KOPT-K1 (cell line): ENCODE results near the gene USP17L30.
"Not testable (repeated sequence)": the region's sequence is repeated elsewhere in the genome, so short reads cannot be mapped to it uniquely, and the experiment has no call there.

ENCODE experiments used
- H3K27ac ChIP-seq: fragments of 200-600 bp; sonication (generic); 2 replicates; pipeline ENCODE4 v1.5.1; 2016; ENCODE audit warnings: antibody characterized with exemption, mild to moderate bottlenecking, low read depth, low read length; ENCODE audit not compliant: poor library complexity, severe bottlenecking
- H3K36me3 ChIP-seq: fragments of 200-600 bp; sonication (generic); 2 replicates; pipeline ENCODE4 v1.5.1; 2017; ENCODE audit warnings: antibody characterized with exemption, mild to moderate bottlenecking, low read length, moderate library complexity; ENCODE audit not compliant: insufficient read depth
- H3K9me3 ChIP-seq: fragments of 200-600 bp; sonication (generic); 2 replicates; pipeline ENCODE4 v1.5.1; 2017; ENCODE audit warnings: antibody characterized with exemption, low read length, mild to moderate bottlenecking; ENCODE audit not compliant: insufficient read depth, poor library complexity, severe bottlenecking

Gene USP17L30

DNA sequence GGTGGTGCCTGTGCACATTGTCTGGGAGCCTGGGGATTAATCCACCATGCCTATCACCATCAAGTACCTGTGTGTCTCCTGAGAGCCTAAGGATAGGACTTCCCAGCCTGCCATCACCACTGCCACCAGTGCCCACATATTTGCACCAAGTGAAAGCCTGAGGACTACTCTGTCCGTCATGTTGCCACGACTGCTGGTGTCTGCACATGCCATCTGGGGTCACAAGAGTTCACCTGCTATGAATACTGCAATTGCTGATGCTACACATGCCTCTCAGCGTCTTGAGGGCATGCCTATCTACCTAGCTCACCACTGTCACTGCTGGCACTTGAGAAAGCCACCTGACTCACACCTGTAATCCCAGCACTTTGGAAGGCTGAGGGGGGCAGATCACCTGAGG lies 43.6 kb downstream of the USP17L30 start:
- H3K9me3 ChIP-seq, H3K27ac ChIP-seq, H3K36me3 ChIP-seq: not testable (repeated sequence)

DNA sequence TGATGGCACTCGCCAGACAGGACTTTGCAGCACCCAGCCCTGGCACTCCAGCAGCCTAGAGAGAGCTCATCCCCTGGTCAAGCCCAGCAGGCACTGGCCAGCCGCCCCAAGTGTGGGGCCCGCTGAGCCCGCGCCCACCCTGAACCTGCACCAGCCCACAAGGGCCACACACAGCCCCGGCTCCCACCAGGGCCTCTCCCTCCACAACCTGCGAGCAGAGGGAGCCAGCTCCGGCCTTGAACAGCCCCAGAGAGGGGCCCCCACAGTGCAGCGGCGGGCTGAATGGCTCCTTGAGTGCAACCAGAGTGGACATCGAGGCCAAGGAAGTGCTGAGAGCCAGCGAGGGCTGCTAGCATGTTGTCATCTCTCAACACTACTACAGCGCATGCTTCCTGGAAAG lies 46.9 kb downstream of the USP17L30 start:
- no peaks in the 10 kb centered on the region for H3K9me3 ChIP-seq

More for the DNA sequence above, 46.9 kb downstream of the USP17L30 start:
- H3K27ac ChIP-seq = no peak overlapping the region
- no peaks in the 10 kb centered on the region for H3K36me3 ChIP-seq
